Transverse colon (tissue), 4 donors: Measurements from ENCODE around the gene ZNFX1. TPM values are rescaled to one million over a fixed set of nuclear protein-coding genes. Genes with fewer than 3 reads are reported as not detected.
"Not testable (repeated sequence)": the region's sequence is repeated elsewhere in the genome, so short reads cannot be mapped to it uniquely, and the experiment has no call there.

Experiments used
- DNase-seq: peaks from one replicate; pipeline ENCODE4 v3.0.0-alpha.2; 2019
- H3K27ac ChIP-seq, 4 donors: fragments of 200-600 bp; sonication (generic); 2 replicates each; pipeline ENCODE4 v1.5.1; 2016 to 2018; ENCODE audit warnings: inconsistent platforms in 4 of 4
- H3K27me3 ChIP-seq: fragments of 200-600 bp; sonication (generic); 2 replicates; pipeline ENCODE4 v1.5.1; 2017; ENCODE audit warnings: inconsistent platforms
- H3K36me3 ChIP-seq, 4 donors: fragments of 200-600 bp; sonication (generic); 2 replicates each; pipeline ENCODE4 v1.5.1; 2017 to 2019; ENCODE audit warnings: inconsistent platforms in 4 of 4
- H3K4me1 ChIP-seq, 4 donors: fragments of 200-600 bp; sonication (generic); 2 replicates each; pipeline ENCODE4 v1.5.1; 2017 to 2020; ENCODE audit warnings: inconsistent platforms in 4 of 4
- H3K4me3 ChIP-seq, 4 donors: fragments of 200-600 bp; sonication (generic); 1 replicate in 1 of 4; 2 replicates in 3 of 4; pipeline versions ENCODE4 v1.5.1 to v1.6.1; 2017 to 2019; ENCODE audit warnings: inconsistent platforms in 4 of 4
- H3K9me3 ChIP-seq, 2 donors: fragments of 200-600 bp; sonication (generic); 2 replicates each; pipeline ENCODE4 v1.5.1; 2017 to 2019; ENCODE audit warnings: inconsistent platforms in 2 of 2
- CTCF ChIP-seq, 5 experiments: fragments of 200-600 bp in 3 of 5; fragments of 450-650 bp in 2 of 5; sonication (generic) in 3 of 5; IDR thresholded peaks; 1 replicate in 2 of 5; 2 replicates in 3 of 5; pipeline ENCODE4 v1.5.1; 2016 to 2017; ENCODE audit warnings: antibody characterized with exemption in 5 of 5, inconsistent platforms in 3 of 5, mild to moderate bottlenecking in 2 of 5, moderate library complexity in 1 of 5
- EP300 ChIP-seq: sonication (generic); formaldehyde crosslinking; IDR thresholded peaks from one replicate; pipeline ENCODE4 v1.6.1; 2017; ENCODE audit warnings: antibody characterized with exemption, low read depth
- POLR2A ChIP-seq: fragments of 450-650 bp; IDR thresholded peaks from one replicate; pipeline ENCODE4 v1.6.1; 2016; ENCODE audit warnings: antibody characterized with exemption, mild to moderate bottlenecking, moderate library complexity
- POLR2AphosphoS5 ChIP-seq, 3 donors: sonication (generic); formaldehyde crosslinking; IDR thresholded peaks; one replicate each; pipeline ENCODE4 v1.6.1; 2016; ENCODE audit warnings: antibody characterized with exemption in 3 of 3
- WGBS, 2 donors: methylation state at CpG; one replicate each; pipeline ENCODE4 v1.1.5; 2018; ENCODE audit warnings: low coverage in 1 of 2; 5-methylcytosine and 5-hydroxymethylcytosine counted together
- in situ Hi-C, 4 donors: fragments of 200-750 bp; cut with MboI; loops; one replicate each; pipeline versions ENCODE4 v1.15.0 to v1.15.1; 2017; ENCODE audit warnings: low sequenced_read_pairs in 3 of 4, low pct_ligation_motif_present in 1 of 4, low pct_unique_long_range_greater_than_20kb in 1 of 4
- intact Hi-C: fragments of 100-400 bp; cut with DNase I; formaldehyde crosslinking; loops from one replicate; pipeline ENCODE4 v1.15.1; 2023; ENCODE audit warnings: low total_unique reads
- total RNA-seq, 4 donors: library from RNA; depleted of rRNA; stranded (reverse); fragments of >200 nt; gene quantifications; one replicate each; pipeline ENCODE4 v1.1.0, GENCODE V29; 2016

Gene ZNFX1
- total RNA-seq, 4 donors from 2014 or later, result 29.1 to 35.4 (median 33.5) TPM

GRCh38 chr20:49316704-49317103, 38.8 kb upstream of the ZNFX1 start:
- Histone ChIP-seq H3K27ac (no peak overlapping the region), H3K36me3 (no peaks in the 10 kb centered on the region), H3K4me1 (peaks cover 6 to 15% (median 13%) of the 10 kb centered on the region in 4 donors), H3K9me3 (no peaks in the 10 kb centered on the region), H3K4me3 (no peak overlapping the region), H3K27me3 (peaks cover 69% of the 10 kb centered on the region)
- WGBS, 2 donors, result 43 to 64% methylated on average over 2 of the region's 2 CpGs
- in situ Hi-C loops, result no loop called here
- TF ChIP-seq CTCF (IDR thresholded peaks at IDR 0.05), result no peak
- TF ChIP-seq POLR2AphosphoS5 (IDR thresholded peaks at IDR 0.05), result no peak
- TF ChIP-seq POLR2A, result no peak
- TF ChIP-seq EP300, result no peak
- no peak for DNase-seq
- intact Hi-C loops, result no loop called here

DNA sequence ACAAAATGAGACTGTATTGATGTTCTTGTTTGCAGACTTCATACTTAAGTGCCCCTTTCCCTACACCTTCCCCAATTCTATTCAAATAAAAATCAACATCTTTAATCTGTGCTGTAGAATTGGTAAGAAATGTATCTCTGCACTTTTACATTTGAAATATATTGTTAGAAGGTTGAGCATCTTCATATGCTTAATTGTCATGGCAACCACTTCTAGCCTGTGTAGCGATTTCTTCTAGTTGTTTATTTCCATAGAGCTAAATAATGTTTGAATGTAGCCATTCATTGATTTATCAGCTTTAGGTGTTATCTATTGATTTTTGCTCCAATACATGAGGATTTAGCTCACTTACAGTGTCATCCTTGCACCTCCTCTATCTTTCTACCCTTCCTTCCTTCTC, 37.7 kb upstream of the ZNFX1 start:
- no peak overlapping the region for H3K27ac ChIP-seq
- H3K4me1 ChIP-seq, result peaks cover 6 to 15% (median 13%) of the 10 kb centered on the region in 4 donors
- H3K9me3 ChIP-seq, result no peaks in the 10 kb centered on the region
- intact Hi-C loops (no loop called here), in situ Hi-C loops (no loop called here)
- H3K27me3 ChIP-seq, result peaks cover 58% of the 10 kb centered on the region
- H3K4me3 ChIP-seq, result no peak overlapping the region
- TF ChIP-seq EP300 (no peak), POLR2A (no peak), POLR2AphosphoS5 (IDR thresholded peaks at IDR 0.05) (no peak), CTCF (IDR thresholded peaks at IDR 0.05) (no peak)
- DNase-seq, result no peak
- no peaks in the 10 kb centered on the region for H3K36me3 ChIP-seq
- WGBS, 2 donors, result 59 to 83% methylated on average over 1 of the region's 1 CpG

DNA sequence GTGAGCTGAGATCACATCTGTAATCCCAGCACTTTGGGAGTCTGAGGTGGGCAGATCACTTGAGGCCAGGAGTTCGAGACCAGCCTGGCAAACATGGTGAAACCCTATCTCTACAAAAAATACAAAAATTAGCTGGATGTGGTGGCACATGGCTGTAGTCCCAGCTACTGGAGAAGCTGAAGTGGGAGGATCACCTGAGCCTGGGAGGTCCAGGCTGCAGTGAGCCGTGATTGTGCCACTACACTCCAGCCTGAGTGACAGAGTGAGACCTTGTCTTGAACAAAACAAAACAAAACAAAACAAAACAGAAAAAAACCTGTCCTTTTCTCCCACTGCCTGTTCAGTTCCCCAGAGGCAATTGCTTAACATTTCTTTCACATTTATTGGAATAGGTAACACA, 36.2 kb upstream of the ZNFX1 start:
- H3K4me3 ChIP-seq, H3K27ac ChIP-seq, H3K36me3 ChIP-seq, intact Hi-C loops, in situ Hi-C loops, DNase-seq, H3K9me3 ChIP-seq: not testable (repeated sequence)
- Histone ChIP-seq H3K4me1 (peaks cover 6 to 11% (median 9%) of the 10 kb centered on the region in 4 donors), H3K27me3 (peaks cover 42% of the 10 kb centered on the region)
- 49% methylated on average over 2 of the region's 2 CpGs; no CpG with 5 or more reads in 1 of the 2 donors for WGBS, 2 donors

- in situ Hi-C loops, result no loop called here
- no peak overlapping the region for H3K27ac ChIP-seq
- H3K4me3 ChIP-seq, result no peak overlapping the region
- no peaks in the 10 kb centered on the region for H3K36me3 ChIP-seq
- peaks cover 35% of the 10 kb centered on the region for H3K27me3 ChIP-seq
- intact Hi-C loops, result no loop called here
- 82% methylated on average over 2 of the region's 2 CpGs; no CpG with 5 or more reads in 1 of the 2 donors for WGBS, 2 donors
- H3K4me1 ChIP-seq, result peaks cover 0 to 3% (median 2%) of the 10 kb centered on the region in 4 donors
- H3K9me3 ChIP-seq, result no peaks in the 10 kb centered on the region
- no peak for TF ChIP-seq POLR2A
- TF ChIP-seq CTCF (IDR thresholded peaks at IDR 0.05), result no peak
- TF ChIP-seq EP300, result no peak
- TF ChIP-seq POLR2AphosphoS5 (IDR thresholded peaks at IDR 0.05), result no peak
- DNase-seq, result no peak
These were observed 35.4 kb upstream of the ZNFX1 start for GRCh38 chr20:49313283-49313682.

GRCh38 chr20:49312661-49313060, 34.8 kb upstream of the ZNFX1 start:
- in situ Hi-C loops (no loop called here), intact Hi-C loops (no loop called here)
- H3K9me3 ChIP-seq, result no peaks in the 10 kb centered on the region
- H3K4me3 ChIP-seq, result no peak overlapping the region
- no peak for DNase-seq
- TF ChIP-seq CTCF (IDR thresholded peaks at IDR 0.05) (no peak), POLR2AphosphoS5 (IDR thresholded peaks at IDR 0.05) (no peak), EP300 (no peak), POLR2A (no peak)
- H3K27me3 ChIP-seq, result peaks cover 29% of the 10 kb centered on the region
- H3K36me3 ChIP-seq, result no peaks in the 10 kb centered on the region
- H3K27ac ChIP-seq, result no peak overlapping the region
- 87% methylated on average over 4 of the region's 4 CpGs; no CpG with 5 or more reads in 1 of the 2 donors for WGBS, 2 donors
- no peaks in the 10 kb centered on the region for H3K4me1 ChIP-seq
